H1 (cell line): ENCODE results near the gene FAM131A. TPM values are rescaled to one million over a fixed set of nuclear protein-coding genes. Genes with fewer than 3 reads are reported as not detected.
A peak's percentile ranks its signal among the peaks of the same experiment; 100 is the strongest.

Experiments used
- CTCF ChIA-PET: fragments of 300-600 bp; sonication (Branson Sonifier 250); formaldehyde crosslinking; loops from one replicate; lab custom pipeline; 2021; ENCODE audit not compliant: partially characterized antibody; lab: Charles Lee
- POLR2A ChIA-PET: fragments of 300-600 bp; sonication (Branson Sonifier 250); formaldehyde crosslinking; loops from one replicate; lab custom pipeline; 2021; ENCODE audit warnings: inconsistent platforms; ENCODE audit not compliant: partially characterized antibody; lab: Charles Lee
- DNase-seq, 2 experiments: peaks; one replicate each; pipeline versions ENCODE4 v3.0.0 to v3.0.0-alpha.2; 2010 to 2022; ENCODE audit warnings: low spot score in 2 of 2, low read depth in 1 of 2, mixed read lengths in 1 of 2
- FAIRE-seq: peaks from 2 replicates; lab custom pipeline; 2011; peaks lifted over from hg19 to GRCh38; lab: Jason Lieb, UNC
- H2AFZ ChIP-seq: 2 replicates; pipeline ENCODE4 v1.8.1; 2012; ENCODE audit warnings: low read length, inconsistent platforms
- H2AK5ac ChIP-seq: 2 replicates; pipeline ENCODE4 v1.6.1; 2013; ENCODE audit warnings: low read depth, low read length
- H2BK120ac ChIP-seq: replicated peaks from 2 replicates; pipeline ENCODE3; 2013; ENCODE audit warnings: low read depth, low read length, inconsistent platforms
- H2BK12ac ChIP-seq: 2 replicates; pipeline ENCODE4 v1.6.1; 2013; ENCODE audit warnings: low read depth, low read length
- H2BK15ac ChIP-seq: 2 replicates; pipeline ENCODE4 v1.6.1; 2013; ENCODE audit warnings: low read length
- H2BK20ac ChIP-seq: 2 replicates; pipeline ENCODE4 v1.6.1; 2013; ENCODE audit warnings: low read length
- H2BK5ac ChIP-seq: 2 replicates; pipeline ENCODE4 v1.6.1; 2013; ENCODE audit warnings: low read depth, low read length
- H3K14ac ChIP-seq: 2 replicates; pipeline ENCODE4 v1.6.1; 2013; ENCODE audit warnings: inconsistent platforms; ENCODE audit not compliant: insufficient read length
- H3K18ac ChIP-seq: 2 replicates; pipeline ENCODE4 v1.6.1; 2013; ENCODE audit warnings: low read length; ENCODE audit errors: extremely low read depth
- H3K23ac ChIP-seq: 2 replicates; pipeline ENCODE4 v1.6.1; 2013; ENCODE audit warnings: inconsistent platforms; ENCODE audit not compliant: insufficient read length
- H3K23me2 ChIP-seq: 2 replicates; pipeline ENCODE4 v1.6.1; 2013; ENCODE audit warnings: low read depth, low read length
- H3K27ac ChIP-seq: 2 replicates; pipeline ENCODE4 v1.6.1; 2011; ENCODE audit warnings: low read depth, low read length, inconsistent platforms
- H3K27me3 ChIP-seq, 4 experiments: replicated peaks in 1 of 4; 1 replicate in 1 of 4; 2 replicates in 3 of 4; pipeline versions ENCODE4 v1.6.1 to v1.8.1; 2011 to 2013; ENCODE audit warnings: low read length in 3 of 4, mild to moderate bottlenecking in 3 of 4, inconsistent platforms in 2 of 4, mixed read lengths in 2 of 4, moderate library complexity in 1 of 4; ENCODE audit not compliant: control insufficient read depth in 3 of 4, insufficient read depth in 3 of 4; ENCODE audit errors: extremely low read depth in 1 of 4
- H3K36me3 ChIP-seq, 4 experiments: 2 replicates each; pipeline versions ENCODE4 v1.6.1 to v1.8.1; 2011 to 2013; ENCODE audit warnings: mild to moderate bottlenecking in 4 of 4, low read length in 3 of 4, moderate library complexity in 2 of 4, control low read depth in 1 of 4, inconsistent platforms in 1 of 4; ENCODE audit not compliant: insufficient read depth in 4 of 4, control insufficient read depth in 2 of 4
- H3K4ac ChIP-seq: replicated peaks from 2 replicates; pipeline ENCODE3; 2013; ENCODE audit warnings: low read length, low read depth, mixed read lengths, inconsistent platforms; ENCODE audit not compliant: insufficient read length
- H3K4me1 ChIP-seq, 4 experiments: replicated peaks in 1 of 4; 1 replicate in 1 of 4; 2 replicates in 3 of 4; pipeline versions ENCODE4 v1.6.1 to v1.8.1; 2011 to 2013; ENCODE audit warnings: low read length in 3 of 4, inconsistent platforms in 2 of 4, mixed read lengths in 1 of 4; ENCODE audit not compliant: insufficient read depth in 4 of 4, control insufficient read depth in 3 of 4
- H3K4me2 ChIP-seq, 2 experiments: 2 replicates each; pipeline versions ENCODE4 v1.6.1 to v1.8.1; 2011 to 2013; ENCODE audit warnings: low read depth in 2 of 2, low read length in 2 of 2, control low read depth in 1 of 2, inconsistent platforms in 1 of 2, mild to moderate bottlenecking in 1 of 2; ENCODE audit not compliant: insufficient read depth in 1 of 2
- H3K4me3 ChIP-seq, 4 experiments: fragments of 200-600, 300-600 bp in 1 of 4; sonication (generic), shearing (Covaris generic), sonication (Bioruptor Twin) in 1 of 4; 2 replicates each; pipeline versions ENCODE4 v1.5.1 to v1.8.1; 2011 to 2016; ENCODE audit warnings: low read length in 4 of 4, low read depth in 3 of 4, control low read depth in 2 of 4, inconsistent platforms in 2 of 4, mild to moderate bottlenecking in 2 of 4, mixed read lengths in 1 of 4, moderate library complexity in 1 of 4; ENCODE audit not compliant: insufficient read depth in 2 of 4; ENCODE audit errors: extremely low read depth in 1 of 4
- H3K56ac ChIP-seq: replicated peaks from 2 replicates; pipeline ENCODE3; 2013; ENCODE audit warnings: low read depth, mild to moderate bottlenecking, mixed read lengths, low read length, inconsistent platforms; ENCODE audit not compliant: insufficient read length
- H3K79me1 ChIP-seq: 2 replicates; pipeline ENCODE4 v1.6.1; 2013; ENCODE audit warnings: low read depth, low read length, control low read depth
- H3K79me2 ChIP-seq, 2 experiments: 2 replicates each; pipeline versions ENCODE4 v1.6.1 to v1.8.1; 2012 to 2013; ENCODE audit warnings: low read length in 2 of 2, mild to moderate bottlenecking in 2 of 2, inconsistent platforms in 1 of 2; ENCODE audit not compliant: insufficient read depth in 2 of 2, control insufficient read depth in 1 of 2
- H3K9ac ChIP-seq, 4 experiments: replicated peaks in 1 of 4; 1 replicate in 1 of 4; 2 replicates in 3 of 4; pipeline versions ENCODE4 v1.6.1 to v1.8.1; 2011 to 2013; ENCODE audit warnings: low read depth in 3 of 4, low read length in 3 of 4, control low read depth in 2 of 4, mild to moderate bottlenecking in 2 of 4, moderate library complexity in 2 of 4, inconsistent platforms in 1 of 4; ENCODE audit errors: extremely low read depth in 1 of 4
- H3K9me3 ChIP-seq, 2 experiments: 2 replicates each; pipeline versions ENCODE4 v1.6.1 to v1.8.1; 2012 to 2013; ENCODE audit warnings: mild to moderate bottlenecking in 2 of 2, moderate library complexity in 2 of 2, control low read depth in 1 of 2, inconsistent platforms in 1 of 2, low read depth in 1 of 2, low read length in 1 of 2, mixed read lengths in 1 of 2; ENCODE audit not compliant: insufficient read depth in 2 of 2
- H4K20me1 ChIP-seq, 2 experiments: replicated peaks in 1 of 2; 2 replicates each; pipeline versions ENCODE3 to v1.8.1; 2011 to 2013; ENCODE audit warnings: inconsistent platforms in 2 of 2, low read length in 2 of 2, mild to moderate bottlenecking in 1 of 2; ENCODE audit not compliant: insufficient read depth in 2 of 2, control insufficient read depth in 1 of 2
- H4K5ac ChIP-seq: 2 replicates; pipeline ENCODE4 v1.6.1; 2013; ENCODE audit warnings: low read length, low read depth, mixed read lengths, inconsistent platforms; ENCODE audit not compliant: insufficient read length
- H4K8ac ChIP-seq: 2 replicates; pipeline ENCODE4 v1.8.0; 2013; ENCODE audit warnings: mild to moderate bottlenecking, moderate library complexity, low read length, inconsistent platforms; ENCODE audit not compliant: insufficient read depth; ENCODE audit errors: extremely low read depth
- H4K91ac ChIP-seq: replicated peaks from 2 replicates; pipeline ENCODE3; 2013; ENCODE audit warnings: low read length, mixed read lengths, inconsistent platforms; ENCODE audit not compliant: insufficient read length
- ASH2L ChIP-seq: fragments of 200-600, 300-600 bp; sonication (generic); IDR thresholded peaks from one replicate; pipeline ENCODE4 v1.7.1; 2017; ENCODE audit warnings: low read length
- WGBS, 2 experiments: shearing (Covaris generic) in 1 of 2; methylation state at CpG; one replicate each; pipeline versions ENCODE4 v1.1.6 to v1.1.7; 2013 to 2015; ENCODE audit warnings: low lambda C conversion rate in 2 of 2, mixed read lengths in 2 of 2, inconsistent platforms in 1 of 2, low coverage in 1 of 2, missing lambda C conversion rate in 1 of 2; ENCODE audit not compliant: insufficient replicate concordance in 2 of 2, insufficient coverage in 1 of 2, insufficient read length in 1 of 2; ENCODE audit errors: extremely low coverage in 1 of 2, missing lambda C conversion rate in 1 of 2; 5-methylcytosine and 5-hydroxymethylcytosine counted together
- polyA plus RNA-seq, 7 experiments: library from polyadenylated mRNA; depleted of rRNA in 3 of 7; stranded (reverse) in 5 of 7; unstranded in 2 of 7; fragments of >200 nt in 5 of 7; fragments of 200-250 nt in 2 of 7; gene quantifications; 1 replicate in 5 of 7; 2 replicates in 1 of 7; 4 replicates in 1 of 7; pipeline versions ENCODE4 v1.2.1 to v1.2.3, GENCODE V29; 2011 to 2013; ENCODE audit warnings: missing spikeins in 2 of 7, mixed read lengths in 2 of 7
- total RNA-seq: library from RNA; stranded (reverse); fragmentation: NEBNext Ultra II Directional; extraction: Animal tissue kit (Norgen Biotek cat#: 25700); gene quantifications from 2 replicates; pipeline ENCODE4 v1.2.1, GENCODE V29; 2021

The FAM131A gene
- total and polyA plus RNA-seq, 2 of the 8 experiments (the other 6 are each of a cell fraction or from before 2014, with no cell fraction given), result 16.0 to 21.9 TPM

DNA sequence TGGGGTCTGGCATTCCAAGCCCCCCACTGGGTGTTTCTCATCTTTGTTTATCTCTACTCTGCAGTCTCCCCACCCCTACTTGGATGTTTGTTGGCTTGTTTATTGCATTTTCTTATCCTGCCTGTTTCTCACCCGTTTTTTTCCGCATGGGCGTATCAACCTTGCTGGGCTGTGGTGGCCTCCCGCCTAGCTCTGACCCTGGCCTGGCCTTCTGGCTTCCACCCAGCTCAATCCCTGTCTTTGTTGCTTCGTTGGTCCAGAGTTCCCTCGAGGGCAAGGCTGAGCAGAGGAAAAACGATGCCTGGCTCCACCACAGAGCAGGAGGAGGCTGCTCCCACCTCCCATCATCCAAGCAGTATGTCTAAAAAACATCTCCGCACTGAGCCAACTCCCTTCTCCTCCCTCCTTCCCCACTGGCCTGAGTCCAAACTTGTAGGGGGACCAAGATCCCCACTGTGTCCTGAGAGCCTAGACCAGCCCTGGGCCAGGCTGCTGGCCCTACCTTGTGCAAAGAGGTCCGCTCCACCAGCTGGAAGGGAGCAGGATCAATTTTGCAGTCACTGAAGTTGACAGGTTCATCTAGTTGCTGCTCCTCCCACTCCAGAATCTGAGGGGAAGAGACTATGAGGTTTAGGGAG, 14.2 kb downstream of the FAM131A start:
- no peak overlapping the region for H2BK15ac ChIP-seq
- H3K9ac ChIP-seq, result no peak overlapping the region
- no peak overlapping the region for H3K4me2 ChIP-seq
- no peak overlapping the region for H3K14ac ChIP-seq
- no peak overlapping the region for H3K56ac ChIP-seq
- no peaks in the 10 kb centered on the region for H3K23me2 ChIP-seq
- FAIRE-seq, result no peak
- H3K79me2 ChIP-seq, result no peaks in the 10 kb centered on the region
- no peak overlapping the region for H2BK20ac ChIP-seq
- CTCF ChIA-PET, result interaction anchor here (0.6 to 6.8 kb wide), 15 partner anchors 8 to 451 kb away, joined by 3 to 49 read pairs (median 4); partner anchors contain the start of genes CLCN2, FAM131A and POLR2H
- no peak for TF ChIP-seq ASH2L
- H3K18ac ChIP-seq, result no peak overlapping the region
- no peak overlapping the region for H2BK120ac ChIP-seq
- H3K9me3 ChIP-seq, result no peaks in the 10 kb centered on the region
- 85% methylated on average over 9 of the region's 9 CpGs; no CpG with 5 or more reads in 1 of the 2 experiments for WGBS, 2 experiments
- no peak for DNase-seq
- no peaks in the 10 kb centered on the region; the same call in 1 of the 2 replicates for H3K79me1 ChIP-seq
- H3K27ac ChIP-seq, result 0 out of 2 replicates have a peak overlapping the region, but pooled peaks have one; percentile 9
- H2AK5ac ChIP-seq, result no peak overlapping the region
- H3K23ac ChIP-seq, result no peak overlapping the region
- no peaks in the 10 kb centered on the region for H3K27me3 ChIP-seq
- H2AFZ ChIP-seq, result no peak overlapping the region
- H2BK12ac ChIP-seq, result no peak overlapping the region
- peaks cover 0 to 6% (median 3%) of the 10 kb centered on the region in 4 experiments; a peak in 2 of 7 replicates for H3K4me1 ChIP-seq
- peak overlapping the region; percentile 8; the same call in 1 of the 2 replicates for H4K8ac ChIP-seq
- no peak overlapping the region for H3K4ac ChIP-seq
- no peak overlapping the region for H3K4me3 ChIP-seq
- POLR2A ChIA-PET, result interaction anchor here (1.0 to 3.6 kb wide), 8 partner anchors 7 to 25 kb away, joined by 3 to 23 read pairs (median 6); partner anchors contain the start of genes CLCN2, FAM131A and POLR2H
- H4K20me1 ChIP-seq, result peaks cover 0 to 11% of the 10 kb centered on the region in 2 experiments
- peaks cover 4 to 28% (median 16%) of the 10 kb centered on the region in 4 experiments; a peak in 7 of 8 replicates for H3K36me3 ChIP-seq
- no peak overlapping the region for H4K91ac ChIP-seq
- H4K5ac ChIP-seq, result no peak overlapping the region
- H2BK5ac ChIP-seq, result no peak overlapping the region; the same call in 1 of the 2 replicates
